SK-MEL-5 (cell line): ENCODE results near the gene TNFRSF4. TPM values are rescaled to one million over a fixed set of nuclear protein-coding genes. Genes with fewer than 3 reads are reported as not detected.

ENCODE experiments used
- DNase-seq: peaks from one replicate; pipeline ENCODE4 v3.0.0-alpha.2; 2016; ENCODE audit warnings: low read depth, low spot score
- in situ Hi-C: cut with HindIII; loops from 2 replicates; pipeline ENCODE4 v1.10.0; 2016; ENCODE audit warnings: low sequenced_read_pairs, high pct_unique_total_duplicates, low pct_unique_long_range_greater_than_20kb
- total RNA-seq: library from RNA; depleted of rRNA; stranded (reverse); fragments of >200 nt; shearing (Covaris generic); gene quantifications from 2 replicates; pipeline ENCODE4 v1.2.3, GENCODE V29; 2014

TNFRSF4 gene
- total RNA-seq, 1 experiment from 2014 or later, result not detected

GRCh38 chr1:1169429-1170214, 44.3 kb downstream of the TNFRSF4 start:
- in situ Hi-C loops, result no loop called here
- DNase-seq, result no peak

- no peak for DNase-seq
- in situ Hi-C loops, result no loop called here
These were observed 45.2 kb downstream of the TNFRSF4 start for GRCh38 chr1:1168451-1169411.

- no peak for DNase-seq
- in situ Hi-C loops, result no loop called here
These were observed 46.0 kb downstream of the TNFRSF4 start for GRCh38 chr1:1167841-1168450.

DNA sequence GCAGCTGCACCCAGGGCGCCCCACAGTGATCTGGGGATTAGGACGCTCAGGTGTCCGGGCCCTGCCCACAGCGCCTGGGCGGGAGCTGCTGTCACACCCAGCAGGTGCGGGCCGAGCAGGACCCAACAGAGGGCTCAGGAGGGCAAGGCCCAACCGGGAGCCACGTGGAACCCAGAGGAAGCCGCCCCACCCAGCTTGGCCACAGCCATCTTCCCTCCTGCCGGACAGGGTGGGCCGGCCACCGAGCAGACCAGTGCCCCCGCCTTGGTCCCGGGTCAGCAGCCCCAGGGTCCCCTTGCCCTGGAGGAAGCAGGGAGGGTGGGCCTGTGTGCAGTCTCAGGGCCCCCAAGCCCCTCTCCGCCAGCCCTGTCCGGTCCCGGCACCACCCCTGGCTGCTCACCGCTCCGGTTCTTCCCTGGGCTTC, 46.5 kb downstream of the TNFRSF4 start:
- in situ Hi-C loops, result no loop called here
- no peak for DNase-seq

- DNase-seq, result no peak
- in situ Hi-C loops, result no loop called here
These were observed 47.1 kb downstream of the TNFRSF4 start for GRCh38 chr1:1166642-1167397.

DNA sequence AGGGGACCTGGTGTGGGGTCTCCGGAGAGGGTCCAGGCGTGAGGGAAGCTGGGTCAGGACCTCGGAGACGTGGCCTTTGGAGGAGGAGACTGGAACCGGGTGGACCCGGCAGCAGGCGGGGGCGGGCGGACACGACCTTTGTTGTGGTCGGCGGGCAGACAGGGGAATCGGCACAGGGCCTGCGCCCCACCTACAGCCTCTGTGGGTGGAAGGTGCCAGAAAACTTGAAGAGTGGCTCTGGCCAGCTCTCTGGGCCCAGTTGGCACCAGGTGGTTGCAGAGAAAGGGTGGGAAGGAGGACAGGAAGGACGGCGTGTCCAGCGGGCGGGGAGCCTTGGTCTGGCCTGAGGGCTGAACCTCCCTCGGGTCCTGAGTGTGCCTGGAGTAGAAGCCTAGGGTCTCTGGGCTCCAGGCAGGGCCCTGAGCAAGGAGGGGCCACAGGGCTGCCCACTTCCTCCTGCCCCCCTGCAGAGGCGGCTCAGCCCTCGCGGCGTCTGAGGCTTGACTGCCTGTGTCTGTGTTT, 48.0 kb downstream of the TNFRSF4 start:
- no peak for DNase-seq

DNA sequence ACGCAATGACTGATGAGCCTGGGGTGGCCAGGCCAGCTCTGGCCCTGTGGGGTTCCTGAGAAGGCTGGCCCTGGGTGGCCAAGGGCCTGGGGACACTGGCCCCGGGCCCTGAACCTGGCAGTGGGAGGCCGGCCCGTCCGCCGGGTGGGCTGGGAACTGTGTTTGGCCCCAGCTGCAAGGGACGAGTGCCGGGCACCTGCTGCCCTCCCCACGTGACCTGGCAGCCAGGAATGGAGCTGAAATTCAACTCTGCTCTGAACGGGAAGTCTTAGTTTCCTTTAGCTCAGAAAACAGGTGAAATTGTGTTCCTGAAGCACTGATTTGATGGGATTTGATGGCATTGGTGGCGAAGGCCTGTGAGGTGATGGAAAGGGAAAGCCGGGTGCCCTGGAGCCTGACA, 48.5 kb downstream of the TNFRSF4 start:
- DNase-seq, result no peak
- in situ Hi-C loops, result no loop called here

More for the DNA sequence above, 48.0 kb downstream of the TNFRSF4 start:
- in situ Hi-C loops, result no loop called here

DNA sequence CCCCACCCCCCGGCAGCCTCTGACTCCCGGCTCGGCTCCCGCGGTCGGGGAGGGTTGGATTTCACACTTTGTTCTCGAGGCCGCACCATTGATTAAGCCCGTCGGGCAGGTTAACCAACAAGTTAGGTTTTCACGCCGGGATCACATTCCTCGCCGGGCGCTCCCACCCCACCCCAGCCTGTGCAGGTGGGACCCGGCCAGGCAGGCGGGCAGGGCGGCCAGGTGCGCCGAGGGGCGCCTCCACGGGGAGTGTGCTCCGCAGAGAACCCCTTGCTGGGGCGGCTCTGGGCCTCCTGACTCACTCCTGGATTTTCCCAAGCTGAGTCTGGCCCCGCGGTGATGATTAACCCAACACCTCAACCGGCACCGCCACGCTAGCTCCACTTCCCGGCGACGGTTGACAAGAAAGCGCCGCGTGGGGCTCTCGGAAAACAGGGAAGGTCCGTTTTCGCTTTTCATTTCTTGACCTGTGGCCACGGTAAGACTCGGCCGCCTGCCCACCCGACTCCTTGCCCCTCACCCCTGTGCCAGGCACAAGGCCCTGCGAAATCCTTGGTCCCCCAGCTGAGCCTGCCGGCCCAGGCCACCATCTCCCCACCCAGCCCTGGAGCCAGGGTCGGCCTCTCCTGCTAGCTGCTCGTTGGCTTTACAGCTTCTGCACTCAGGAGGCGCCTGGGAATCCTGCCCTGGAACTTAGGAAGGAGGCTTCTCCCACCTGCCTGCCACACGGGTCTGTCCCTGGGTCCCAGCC, 49.1 kb downstream of the TNFRSF4 start:
- DNase-seq, result no peak
- in situ Hi-C loops, result no loop called here

DNA sequence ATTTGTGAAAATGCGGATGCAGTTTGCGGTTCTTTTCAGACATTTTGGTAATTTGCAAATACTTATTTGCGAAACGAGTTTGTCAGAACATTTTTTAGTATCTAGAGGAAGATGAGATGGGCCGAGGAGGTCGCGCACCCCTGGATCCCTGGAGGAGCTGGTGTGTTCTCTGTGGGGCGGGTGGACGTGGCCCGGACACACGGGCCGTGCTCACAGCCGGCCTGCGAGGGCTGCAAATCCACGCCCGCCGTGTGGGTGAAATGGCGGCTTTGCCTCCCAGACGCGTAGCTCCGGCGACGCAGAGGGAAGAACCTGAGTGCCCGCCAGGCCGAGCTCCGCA, 49.6 kb downstream of the TNFRSF4 start:
- in situ Hi-C loops, result no loop called here
- no peak for DNase-seq

- in situ Hi-C loops, result no loop called here
- DNase-seq, result no peak
These were observed 50.3 kb downstream of the TNFRSF4 start for GRCh38 chr1:1163538-1164070.

DNA sequence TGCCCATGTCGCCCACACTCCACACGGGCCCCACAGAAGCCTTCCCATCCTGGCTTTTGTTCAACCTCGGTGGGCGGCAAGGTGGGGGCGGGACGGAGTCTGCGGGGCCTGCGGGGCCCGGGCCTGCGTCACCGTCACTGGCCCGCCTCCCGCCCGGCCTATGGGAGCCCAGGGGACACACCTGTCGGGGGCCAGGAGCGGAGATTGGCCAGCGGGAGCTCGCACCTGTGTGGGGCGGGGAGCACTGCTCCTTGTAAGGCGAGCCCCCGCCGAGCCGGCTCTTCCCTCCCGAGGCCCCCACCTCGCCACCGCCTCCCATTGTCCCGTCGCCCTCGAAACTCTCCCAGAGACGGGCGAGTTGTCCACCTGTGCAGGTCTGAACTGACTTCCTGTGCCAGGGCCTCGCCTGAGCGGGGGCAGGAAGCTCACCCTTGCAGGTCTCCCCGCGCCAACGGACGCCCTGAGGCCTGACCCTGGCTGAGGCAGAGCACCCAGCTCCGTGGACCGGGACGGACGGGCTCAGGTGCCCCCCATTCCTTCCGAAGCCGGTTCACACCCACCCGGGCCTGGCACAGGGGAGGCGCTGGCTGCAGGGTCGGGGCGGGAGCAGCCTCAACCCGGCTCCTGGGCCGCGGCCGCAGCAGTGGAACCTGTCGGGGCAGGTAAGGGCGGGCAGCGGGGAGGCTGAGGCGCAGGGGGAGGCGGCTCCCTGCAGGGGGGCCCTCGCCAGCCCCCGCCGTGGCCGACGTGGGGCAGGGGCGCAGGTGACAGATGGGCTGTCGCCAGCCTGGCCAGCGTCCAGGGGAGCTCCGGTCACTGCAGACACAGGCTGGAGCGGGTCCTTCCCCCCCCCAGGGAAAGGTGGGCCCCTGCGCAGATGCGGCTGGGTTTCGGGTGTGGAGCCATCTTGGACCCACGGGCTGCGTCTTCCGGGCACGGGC, 51.1 kb downstream of the TNFRSF4 start:
- DNase-seq, result no peak
- in situ Hi-C loops, result no loop called here

GRCh38 chr1:1161683-1162079, 52.3 kb downstream of the TNFRSF4 start:
- no peak for DNase-seq
- in situ Hi-C loops, result no loop called here
